PC-3 (cell line): Measurements from ENCODE around the gene ARVCF.

Experiments
- CTCF ChIP-seq: fragments of 300-600 bp; sonication (generic); conservative IDR thresholded peaks from 2 replicates; pipeline ENCODE4 v1.5.1; 2017; ENCODE audit warnings: antibody characterized with exemption, low read depth, mild to moderate bottlenecking, low read length
- EZH2 ChIP-seq: fragments of 300-600 bp; sonication (generic); IDR thresholded peaks from one replicate; pipeline ENCODE4 v1.6.1; 2017; ENCODE audit warnings: antibody characterized with exemption, mild to moderate bottlenecking, low read length; ENCODE audit not compliant: unreplicated experiment
- EZH2phosphoT487 ChIP-seq: fragments of 300-600 bp; sonication (generic); IDR thresholded peaks from 2 replicates; pipeline ENCODE4 v1.6.1; 2018; ENCODE audit warnings: mild to moderate bottlenecking, antibody characterized with exemption, low read length, borderline replicate concordance

GRCh38 chr22:20031732-20032406 lies 15.2 kb upstream of the ARVCF start:
- TF ChIP-seq CTCF, result no peak
- no peak for TF ChIP-seq EZH2
- TF ChIP-seq EZH2phosphoT487, result no peak
